Upper lobe of left lung (tissue), 6 donors: ENCODE results near the gene PRIM2. TPM values are rescaled to one million over a fixed set of nuclear protein-coding genes. Genes with fewer than 3 reads are reported as not detected.
A peak's percentile ranks its signal among the peaks of the same experiment; 100 is the strongest.
"Not testable (repeated sequence)": the region's sequence is repeated elsewhere in the genome, so short reads cannot be mapped to it uniquely, and the experiment has no call there.

Experiments
- ATAC-seq, 2 donors: fragments of 200-7000 bp; cut with Tn5 transposase; one replicate each; pipeline ENCODE4 v1.9.1; 2022; ENCODE audit warnings: mild to moderate bottlenecking in 2 of 2, moderate library complexity in 2 of 2; ENCODE audit not compliant: low FRiP score in 2 of 2
- DNase-seq, 2 donors: peaks; one replicate each; pipeline ENCODE4 v3.0.0-alpha.2; 2019 to 2020
- H3K27ac ChIP-seq, 4 donors: fragments of 200-600 bp; sonication (generic); one replicate each; pipeline ENCODE4 v1.5.1; 2016 to 2019
- H3K27me3 ChIP-seq, 4 donors: fragments of 200-600 bp; sonication (generic); one replicate each; pipeline ENCODE4 v1.5.1; 2017 to 2019
- H3K36me3 ChIP-seq, 4 donors: fragments of 200-600 bp; sonication (generic); one replicate each; pipeline ENCODE4 v1.5.1; 2016 to 2019
- H3K4me1 ChIP-seq, 4 donors: fragments of 200-600 bp; sonication (generic); one replicate each; pipeline ENCODE4 v1.5.1; 2018 to 2019
- H3K4me3 ChIP-seq, 4 donors: fragments of 200-600 bp; sonication (generic); one replicate each; pipeline ENCODE4 v1.5.1; 2017 to 2019; ENCODE audit warnings: mild to moderate bottlenecking in 2 of 4, moderate library complexity in 1 of 4
- H3K9me3 ChIP-seq, 4 donors: fragments of 200-600 bp; sonication (generic); one replicate each; pipeline ENCODE4 v1.5.1; 2018 to 2019
- EP300 ChIP-seq, 4 donors: sonication (generic); formaldehyde crosslinking; IDR thresholded peaks; one replicate each; pipeline ENCODE4 v1.5.1; 2017; ENCODE audit warnings: antibody characterized with exemption in 4 of 4, control low read depth in 2 of 4
- POLR2A ChIP-seq, 4 donors: fragments of 450-650 bp; IDR thresholded peaks; one replicate each; pipeline ENCODE4 v1.5.1; 2016 to 2017; ENCODE audit warnings: antibody characterized with exemption in 4 of 4, mild to moderate bottlenecking in 2 of 4
- POLR2AphosphoS5 ChIP-seq, 2 donors: sonication (generic); formaldehyde crosslinking; IDR thresholded peaks; one replicate each; pipeline ENCODE4 v1.5.1; 2017; ENCODE audit warnings: antibody characterized with exemption in 2 of 2
- WGBS, 2 donors: methylation state at CpG; one replicate each; pipeline ENCODE4 v1.1.5; 2017 to 2018; 5-methylcytosine and 5-hydroxymethylcytosine counted together
- total RNA-seq, 6 donors: library from RNA; depleted of rRNA in 4 of 6; stranded (reverse); fragments of >200 nt in 4 of 6; gene quantifications; one replicate each; pipeline versions ENCODE4 v1.1.0 to v1.2.1, GENCODE V29; 2016 to 2021
- TF ChIP-seq, protein P1 (sequence below), 6 experiments: fragments of 450-650 bp in 4 of 6; fragments of 200-600 bp in 2 of 6; sonication (generic) in 2 of 6; IDR thresholded peaks; one replicate each; pipeline ENCODE4 v1.5.1; 2016 to 2019; ENCODE audit warnings: antibody characterized with exemption in 6 of 6
- donor health status: DM: no; HTN: no; CAD: no; lungs with moderate emphysema.
- donor health status: DM: no; HTN: yes; CAD: no; lungs with severe emphysema.

Gene PRIM2
- total RNA-seq, 6 donors from 2014 or later: 5.2 to 13.5 (median 7.3) TPM

GRCh38 chr6:57310817-57311157 is 6.6 kb upstream of the PRIM2 start:
- TF ChIP-seq EP300 (IDR thresholded peaks at IDR 0.05) (no peak), POLR2A (IDR thresholded peaks at IDR 0.05) (no peak), POLR2AphosphoS5 (IDR thresholded peaks at IDR 0.05) (no peak)
- TF ChIP-seq, protein P1, sequence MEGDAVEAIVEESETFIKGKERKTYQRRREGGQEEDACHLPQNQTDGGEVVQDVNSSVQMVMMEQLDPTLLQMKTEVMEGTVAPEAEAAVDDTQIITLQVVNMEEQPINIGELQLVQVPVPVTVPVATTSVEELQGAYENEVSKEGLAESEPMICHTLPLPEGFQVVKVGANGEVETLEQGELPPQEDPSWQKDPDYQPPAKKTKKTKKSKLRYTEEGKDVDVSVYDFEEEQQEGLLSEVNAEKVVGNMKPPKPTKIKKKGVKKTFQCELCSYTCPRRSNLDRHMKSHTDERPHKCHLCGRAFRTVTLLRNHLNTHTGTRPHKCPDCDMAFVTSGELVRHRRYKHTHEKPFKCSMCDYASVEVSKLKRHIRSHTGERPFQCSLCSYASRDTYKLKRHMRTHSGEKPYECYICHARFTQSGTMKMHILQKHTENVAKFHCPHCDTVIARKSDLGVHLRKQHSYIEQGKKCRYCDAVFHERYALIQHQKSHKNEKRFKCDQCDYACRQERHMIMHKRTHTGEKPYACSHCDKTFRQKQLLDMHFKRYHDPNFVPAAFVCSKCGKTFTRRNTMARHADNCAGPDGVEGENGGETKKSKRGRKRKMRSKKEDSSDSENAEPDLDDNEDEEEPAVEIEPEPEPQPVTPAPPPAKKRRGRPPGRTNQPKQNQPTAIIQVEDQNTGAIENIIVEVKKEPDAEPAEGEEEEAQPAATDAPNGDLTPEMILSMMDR (IDR thresholded peaks at IDR 0.05): no peak

GRCh38 chr6:57311300-57312003 is 6.0 kb upstream of the PRIM2 start:
- not testable (repeated sequence) for H3K4me3 ChIP-seq, H3K4me1 ChIP-seq, H3K36me3 ChIP-seq, H3K27me3 ChIP-seq, H3K9me3 ChIP-seq, H3K27ac ChIP-seq, ATAC-seq
- DNase-seq: peak in 1 of 2 donors; percentile 75
- WGBS, 2 donors: 91 to 98% methylated on average over 19 to 37 of the region's 44 CpGs

More at GRCh38 chr6:57310817-57311157, 6.6 kb upstream of the PRIM2 start:
- no peaks in the 10 kb centered on the region for H3K27me3 ChIP-seq
- H3K27ac ChIP-seq: no peak overlapping the region
- H3K4me3 ChIP-seq: no peak overlapping the region
- no peaks in the 10 kb centered on the region for H3K9me3 ChIP-seq
- peaks cover 0 to 6% (median 5%) of the 10 kb centered on the region in 4 donors for H3K4me1 ChIP-seq
- WGBS, 2 donors: 89% methylated on average over 23 of the region's 24 CpGs; no CpG with 5 or more reads in 1 of the 2 donors
- no peaks in the 10 kb centered on the region for H3K36me3 ChIP-seq
- ATAC-seq: no peak
- peak in 1 of 2 donors; percentile 72 for DNase-seq

GRCh38 chr6:57312004-57312345 is 5.5 kb upstream of the PRIM2 start:
- Histone ChIP-seq H3K4me3 (no peak overlapping the region), H3K27ac (no peak overlapping the region), H3K27me3 (no peaks in the 10 kb centered on the region), H3K4me1 (peaks cover 0 to 8% (median 6%) of the 10 kb centered on the region in 4 donors), H3K36me3 (no peaks in the 10 kb centered on the region), H3K9me3 (no peaks in the 10 kb centered on the region)
- TF ChIP-seq POLR2A (IDR thresholded peaks at IDR 0.05) (no peak), POLR2AphosphoS5 (IDR thresholded peaks at IDR 0.05) (no peak), EP300 (IDR thresholded peaks at IDR 0.05) (no peak)
- TF ChIP-seq, protein P1 (IDR thresholded peaks at IDR 0.05): no peak
- ATAC-seq (no peak), DNase-seq (no peak)
- WGBS, 2 donors: 84 to 91% methylated on average over 3 of the region's 3 CpGs

DNA sequence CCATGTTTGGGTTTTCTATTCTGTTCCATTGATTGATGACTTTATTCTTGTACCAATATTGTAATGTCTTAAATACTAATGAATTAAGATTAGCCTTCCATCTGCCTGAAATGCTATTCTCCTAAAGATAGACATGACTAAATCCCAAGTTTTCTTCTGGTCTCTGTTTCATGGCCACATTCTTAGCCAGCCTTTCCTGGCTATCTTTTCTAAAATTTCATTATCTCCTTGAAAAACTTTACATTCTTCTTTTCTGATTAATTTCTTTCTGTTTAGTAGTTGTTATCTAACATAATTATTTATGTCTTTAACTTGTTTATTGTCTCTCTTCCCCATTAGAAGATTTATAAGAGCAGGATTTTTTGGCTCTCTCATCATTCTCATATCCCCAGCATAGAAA is 4.4 kb upstream of the PRIM2 start:
- DNase-seq (no peak), ATAC-seq (no peak)
- Histone ChIP-seq H3K4me1 (peaks cover 4 to 10% (median 9%) of the 10 kb centered on the region in 4 donors), H3K36me3 (no peaks in the 10 kb centered on the region), H3K9me3 (no peaks in the 10 kb centered on the region), H3K27me3 (no peaks in the 10 kb centered on the region), H3K4me3 (no peak overlapping the region), H3K27ac (peak overlapping the region in 3 of 4 donors; percentile 1 to 36 (median 18))
- no peak for TF ChIP-seq POLR2AphosphoS5 (IDR thresholded peaks at IDR 0.05)
- no peak for TF ChIP-seq EP300 (IDR thresholded peaks at IDR 0.05)
- TF ChIP-seq POLR2A (IDR thresholded peaks at IDR 0.05): no peak
- TF ChIP-seq, protein P1 (IDR thresholded peaks at IDR 0.05): no peak

DNA sequence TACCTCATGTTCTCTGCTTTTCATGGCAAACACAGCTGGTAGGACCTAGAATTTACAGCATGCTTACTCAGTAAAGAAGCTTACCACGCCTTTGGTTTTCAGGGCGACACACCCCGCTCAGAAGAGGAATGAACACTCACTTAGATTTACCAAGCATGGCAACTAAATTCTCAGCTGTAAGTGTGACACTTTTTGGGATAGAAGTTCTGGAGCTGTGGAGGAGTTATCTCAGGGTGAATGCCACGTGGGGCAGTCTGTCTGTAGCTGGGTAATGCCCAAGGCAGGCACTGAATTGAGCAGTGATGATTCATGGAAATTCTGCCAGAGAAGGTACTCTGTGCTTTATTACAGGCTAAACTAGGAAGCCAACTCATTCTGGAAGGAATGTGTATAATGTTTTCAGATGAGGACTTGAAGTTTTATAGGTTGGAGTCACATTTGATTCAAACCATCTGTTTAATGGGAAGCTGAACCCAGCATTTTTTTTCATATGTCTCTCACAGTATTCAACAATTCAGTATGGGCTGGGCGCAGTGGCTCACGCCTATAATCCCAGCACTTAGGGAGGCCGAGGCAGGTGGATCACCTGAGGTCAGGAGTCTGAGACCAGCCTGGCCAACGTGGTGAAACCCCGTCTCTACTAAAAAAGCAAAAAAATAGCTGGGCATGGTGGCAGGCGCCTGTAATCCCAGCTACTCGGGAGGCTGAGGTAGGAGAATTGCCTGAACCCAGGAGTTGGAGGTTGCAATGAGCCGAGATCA is 3.5 kb upstream of the PRIM2 start:
- 66 to 71% methylated on average over 12 of the region's 12 CpGs for WGBS, 2 donors

More for the DNA sequence above, 3.5 kb upstream of the PRIM2 start:
- Histone ChIP-seq H3K9me3 (no peaks in the 10 kb centered on the region), H3K4me3 (no peak overlapping the region), H3K27me3 (no peaks in the 10 kb centered on the region), H3K27ac (peak overlapping the region in 3 of 4 donors; percentile 1 to 36 (median 18)), H3K4me1 (peaks cover 9 to 17% (median 12%) of the 10 kb centered on the region in 4 donors), H3K36me3 (no peaks in the 10 kb centered on the region)
- TF ChIP-seq, protein P1 (IDR thresholded peaks at IDR 0.05): no peak
- TF ChIP-seq EP300 (IDR thresholded peaks at IDR 0.05) (no peak), POLR2AphosphoS5 (IDR thresholded peaks at IDR 0.05) (no peak), POLR2A (IDR thresholded peaks at IDR 0.05) (no peak)
- ATAC-seq (peak in 1 of 2 donors; percentile 48), DNase-seq (no peak)
